GM21360 (cell line): Measurements from ENCODE around the gene OR6J1.
"Not testable (repeated sequence)": the region's sequence is repeated elsewhere in the genome, so short reads cannot be mapped to it uniquely, and the experiment has no call there.

Source experiments
- ATAC-seq: cut with Tn5 transposase; IDR thresholded peaks from one replicate; pipeline ENCODE4 v1.9.1; 2021; ENCODE audit warnings: mild to moderate bottlenecking, moderate library complexity; ENCODE audit not compliant: unreplicated experiment

The OR6J1 gene

GRCh38 chr14:22651586-22651985 is 7.4 kb upstream of the OR6J1 start:
- ATAC-seq, result no peak

DNA sequence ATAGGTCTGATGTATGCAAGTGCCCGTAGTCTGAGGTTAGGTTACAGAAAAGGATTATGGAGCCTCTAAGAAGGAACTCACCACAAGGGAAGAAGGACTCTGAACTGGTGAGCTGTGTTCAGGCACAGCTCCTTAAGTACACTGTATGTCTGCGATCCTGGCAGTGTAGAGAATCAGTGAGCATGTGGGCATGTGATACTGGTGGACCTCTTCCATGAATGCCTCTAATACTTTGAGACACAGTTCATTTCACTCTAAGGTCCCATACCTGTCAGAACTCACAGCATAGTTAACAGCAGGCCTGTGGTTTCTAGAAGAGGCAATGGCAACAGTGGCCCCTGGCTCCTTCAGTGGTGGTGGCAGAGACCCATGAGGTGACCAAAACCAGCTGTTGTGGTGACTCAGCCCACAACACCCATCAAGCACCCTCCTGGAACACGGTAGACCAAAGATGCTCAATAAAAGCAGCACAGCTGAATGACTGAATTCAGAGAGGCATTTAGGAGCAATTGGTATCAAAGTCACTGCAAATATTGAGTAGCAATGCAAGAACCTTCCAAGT is 6.9 kb upstream of the OR6J1 start:
- ATAC-seq, result peak; percentile 71

- ATAC-seq, result no peak
Measured at GRCh38 chr14:22650046-22650739, 6.0 kb upstream of the OR6J1 start.

DNA sequence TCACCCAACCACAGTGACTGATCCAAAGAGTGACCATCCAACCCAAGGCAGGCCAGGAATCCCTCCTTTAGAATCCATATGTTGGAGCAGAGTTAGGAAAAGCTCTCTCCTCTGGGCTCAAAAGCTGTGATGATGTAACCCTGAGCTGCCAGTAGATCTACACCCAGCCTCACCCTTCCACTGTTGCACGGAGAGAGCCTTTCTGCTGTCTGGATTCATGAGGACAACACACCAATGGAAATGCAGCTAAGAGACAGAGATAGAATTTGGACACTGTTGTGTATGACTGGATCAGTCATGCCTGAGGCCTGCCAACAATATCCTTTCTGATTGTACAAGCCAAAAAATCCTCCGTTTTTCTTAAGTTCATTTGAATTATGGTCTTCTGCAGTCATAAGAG is 4.4 kb upstream of the OR6J1 start:
- no peak for ATAC-seq

DNA sequence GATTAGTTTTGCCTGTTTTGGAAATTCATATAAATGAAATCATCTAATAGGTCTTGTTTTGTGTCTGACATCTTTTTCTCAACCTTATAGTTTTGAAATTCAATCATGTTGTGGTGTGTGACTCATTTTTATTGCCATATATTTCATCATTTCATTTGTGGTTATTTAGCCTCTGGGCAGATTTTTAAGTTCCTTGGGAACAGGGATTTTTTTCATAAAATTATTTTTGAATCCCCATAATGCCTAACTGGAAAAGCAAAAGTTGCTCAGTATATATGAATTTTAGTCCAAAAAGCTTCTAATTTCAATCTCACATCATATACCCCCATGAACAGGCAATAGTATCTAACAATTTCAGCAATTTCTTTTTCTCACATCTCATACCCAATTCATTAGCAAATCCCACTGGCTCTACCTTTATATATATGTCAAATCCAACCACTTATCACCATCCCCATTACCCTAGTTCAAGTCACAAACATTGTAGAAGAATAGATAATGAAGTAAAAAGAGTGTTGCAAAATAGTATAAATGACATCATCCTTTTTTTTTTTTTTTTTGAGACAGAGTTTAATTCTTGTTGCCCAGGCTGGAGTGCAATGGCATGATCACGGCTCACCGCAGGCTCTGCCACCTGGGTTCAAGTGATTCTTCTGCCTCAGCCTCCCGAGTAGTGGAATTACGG is 2.6 kb upstream of the OR6J1 start:
- no peak for ATAC-seq

DNA sequence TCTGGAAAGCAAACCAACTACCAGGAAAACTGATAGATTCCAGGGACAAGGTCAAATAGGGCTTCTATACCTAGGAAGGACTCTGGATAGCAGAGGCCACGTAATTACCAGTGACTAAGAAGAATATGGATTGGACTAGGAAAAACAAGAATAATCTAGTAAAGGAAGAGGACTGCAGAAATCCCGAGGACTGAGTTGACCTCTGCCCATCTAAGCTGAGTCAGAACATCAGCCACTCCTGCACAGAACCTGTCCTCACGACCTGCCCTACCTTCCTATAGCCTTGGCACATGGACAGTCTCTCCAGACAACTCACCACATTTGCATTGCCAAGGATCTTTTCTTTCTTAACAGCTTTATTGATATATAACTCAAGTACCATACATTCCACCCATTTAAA is 2.3 kb downstream of the OR6J1 start:
- no peak for ATAC-seq

DNA sequence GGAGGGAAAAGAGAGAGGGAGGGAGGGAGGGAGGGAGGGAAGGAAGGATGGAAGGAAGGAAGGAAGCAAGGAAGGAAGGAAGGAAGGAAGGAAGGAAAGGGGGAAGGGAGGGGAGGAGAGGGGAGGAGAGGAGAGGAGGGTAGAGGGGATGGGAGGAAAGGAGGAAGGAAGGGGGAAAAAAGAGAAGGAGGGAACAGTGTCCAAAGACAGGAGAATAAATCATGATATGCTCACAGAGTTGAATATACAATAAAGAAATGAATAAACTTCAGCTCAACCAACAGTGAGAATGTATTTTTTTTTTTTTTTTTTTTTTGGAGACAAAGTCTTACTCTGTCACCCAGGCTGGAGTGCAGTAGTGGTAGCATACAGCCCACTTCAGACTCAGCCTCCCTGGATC is 4.0 kb downstream of the OR6J1 start:
- ATAC-seq, result no peak

DNA sequence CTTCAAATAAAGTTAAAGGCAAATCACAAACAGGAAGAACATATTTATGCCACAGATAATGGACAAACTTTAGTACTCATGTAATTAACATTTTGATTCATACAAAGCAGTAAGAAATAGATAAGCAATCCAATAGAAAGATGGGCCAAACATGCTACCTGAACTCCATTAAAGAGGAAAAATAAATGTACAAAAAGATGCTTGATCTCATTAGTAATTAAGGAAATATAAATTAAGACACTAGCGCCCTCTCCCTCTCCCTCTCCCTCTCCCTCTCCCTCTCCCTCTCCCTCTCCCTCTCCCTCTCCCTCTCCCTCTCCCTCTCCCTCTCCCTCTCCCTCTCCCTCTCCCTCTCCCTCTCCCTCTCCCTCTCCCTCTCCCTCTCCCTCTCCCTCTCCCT is 8.2 kb downstream of the OR6J1 start:
- not testable (repeated sequence) for ATAC-seq

- ATAC-seq, result no peak
Measured at GRCh38 chr14:22634233-22634900, 9.8 kb downstream of the OR6J1 start.

DNA sequence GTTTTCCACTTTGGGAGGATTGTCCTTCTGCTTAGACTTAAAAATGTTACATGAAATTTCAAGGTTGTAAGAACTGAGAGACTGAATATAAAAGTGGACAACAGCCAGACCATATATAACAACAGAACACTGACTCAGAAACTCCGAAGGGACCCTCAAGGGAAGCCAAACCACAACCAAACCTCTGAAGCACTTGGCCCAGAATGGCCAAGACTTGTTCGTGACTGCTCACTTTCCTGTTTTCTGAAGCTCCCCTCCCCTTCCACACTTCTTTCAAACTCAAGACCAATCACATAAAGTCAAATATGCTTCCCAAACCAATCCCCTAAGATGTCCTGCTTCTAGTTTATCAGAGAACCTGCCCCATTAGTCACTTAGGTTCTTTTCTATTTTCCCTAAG is 13.7 kb downstream of the OR6J1 start:
- ATAC-seq, result no peak

- ATAC-seq, result no peak
Measured at GRCh38 chr14:22630066-22630465, 14.1 kb downstream of the OR6J1 start.

GRCh38 chr14:22629361-22629760 is 14.8 kb downstream of the OR6J1 start:
- ATAC-seq, result no peak

DNA sequence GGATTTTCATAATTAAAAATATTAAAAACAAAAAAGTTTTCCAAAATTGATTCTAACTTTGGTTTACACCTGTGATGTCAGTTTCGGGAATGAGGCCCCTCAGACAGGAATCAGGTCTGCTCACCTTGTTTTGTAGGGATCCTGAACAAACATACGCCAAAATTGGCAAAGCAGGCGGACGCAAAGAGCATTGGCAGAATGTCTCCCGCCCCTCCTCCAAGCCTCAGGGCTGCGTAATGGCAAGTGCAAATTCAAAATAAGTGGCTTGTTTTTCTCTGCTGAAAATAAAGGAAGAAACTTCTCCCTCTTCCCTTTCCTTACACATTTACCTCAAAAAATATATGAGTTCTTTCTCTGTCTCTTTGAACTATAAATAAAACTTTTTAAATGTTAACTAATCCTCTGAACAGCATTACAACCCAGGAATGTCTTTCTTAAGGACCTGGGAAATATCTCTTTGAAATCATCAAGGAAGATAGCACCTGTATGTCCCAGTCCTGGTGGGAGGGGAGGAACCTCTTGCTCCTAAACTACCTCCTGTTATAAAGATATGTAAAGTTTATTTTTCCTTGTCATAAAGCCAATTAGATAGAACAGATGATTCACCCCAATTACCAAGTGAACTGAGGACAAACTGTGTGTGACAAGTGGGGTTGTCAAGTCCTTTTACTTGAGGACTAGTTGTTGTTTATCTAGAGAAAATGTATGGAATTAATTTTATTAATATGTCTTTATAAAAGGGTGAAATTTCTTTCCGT is 16.5 kb downstream of the OR6J1 start:
- no peak for ATAC-seq

DNA sequence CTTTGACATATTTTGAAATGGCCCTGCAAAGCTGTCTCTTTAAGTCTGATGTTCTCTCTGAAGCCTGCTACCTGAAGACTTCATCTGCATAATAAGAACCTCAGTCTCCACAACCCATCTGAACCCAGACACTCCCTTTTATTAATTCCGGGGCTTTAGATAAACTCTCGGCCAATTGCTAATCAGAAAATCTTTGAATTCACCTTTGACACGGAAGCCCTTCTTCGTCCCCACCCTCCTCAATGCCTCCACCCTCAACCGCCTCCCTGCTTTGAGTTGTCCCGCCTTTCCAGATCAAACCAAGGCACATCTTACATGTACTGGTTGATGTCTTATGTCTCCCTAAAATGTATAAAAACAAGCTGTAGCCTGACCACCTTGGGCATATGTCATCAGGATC is 17.6 kb downstream of the OR6J1 start:
- ATAC-seq, result no peak

- no peak for ATAC-seq
Measured at GRCh38 chr14:22623047-22623446, 21.1 kb downstream of the OR6J1 start.

DNA sequence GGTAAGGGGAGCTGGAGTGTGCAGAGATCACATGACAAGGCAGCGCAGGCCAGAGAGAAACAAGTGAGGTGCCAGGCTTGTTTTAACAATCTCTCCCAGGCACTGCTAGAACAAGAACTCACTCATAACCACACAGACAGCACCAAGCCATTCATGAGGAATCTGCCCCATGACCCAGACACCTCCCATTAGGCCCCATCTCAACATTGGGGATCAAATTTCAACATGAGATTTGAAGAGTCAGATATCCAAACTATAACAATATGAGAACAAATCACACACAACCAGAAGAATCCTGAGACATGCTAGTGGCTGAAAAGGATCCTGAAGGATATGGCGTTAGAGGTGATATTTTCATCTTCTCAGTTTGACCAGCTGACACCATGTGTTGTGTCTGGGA is 21.9 kb downstream of the OR6J1 start:
- ATAC-seq, result no peak

DNA sequence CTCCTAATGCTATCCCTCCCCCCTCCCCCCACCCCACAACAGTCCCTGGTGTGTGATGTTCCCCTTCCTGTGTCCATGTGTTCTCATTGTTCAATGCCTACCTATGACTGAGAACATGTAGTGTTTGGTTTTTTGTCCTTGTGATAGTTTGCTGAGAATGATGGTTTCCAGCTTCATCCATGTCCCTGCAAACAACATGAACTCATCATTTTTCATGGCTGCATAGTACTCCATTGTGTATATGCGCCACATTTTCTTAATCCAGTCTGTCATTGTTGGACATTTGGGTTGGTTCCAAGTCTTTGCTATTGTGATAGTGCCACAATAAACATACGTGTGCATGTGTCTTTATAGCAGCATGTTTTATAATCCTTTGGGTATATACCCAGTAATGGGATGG is 28.4 kb downstream of the OR6J1 start:
- not testable (repeated sequence) for ATAC-seq

- no peak for ATAC-seq
Measured at GRCh38 chr14:22614240-22614799, 29.8 kb downstream of the OR6J1 start.

- ATAC-seq, result no peak
Measured at GRCh38 chr14:22613736-22614239, 30.4 kb downstream of the OR6J1 start.

GRCh38 chr14:22613106-22613695 is 31.0 kb downstream of the OR6J1 start:
- ATAC-seq, result no peak
